KMS-11 (cell line): Measurements from ENCODE around the gene SCAPER.
"Not testable (repeated sequence)": the region's sequence is repeated elsewhere in the genome, so short reads cannot be mapped to it uniquely, and the experiment has no call there.

ENCODE experiments used
- H2AFZ ChIP-seq: fragments of 200-600 bp; sonication (generic); 2 replicates; pipeline ENCODE4 v1.6.1; 2016; ENCODE audit warnings: antibody characterized with exemption, mixed run types, low read depth
- H3K27ac ChIP-seq: fragments of 200-600 bp; sonication (generic); 2 replicates; pipeline ENCODE4 v1.6.1; 2016; ENCODE audit warnings: mild to moderate bottlenecking, mixed run types
- H3K27me3 ChIP-seq: fragments of 200-600 bp; sonication (generic); 2 replicates; pipeline ENCODE4 v1.6.1; 2017; ENCODE audit warnings: mild to moderate bottlenecking, low read depth, mixed run types, moderate library complexity; ENCODE audit not compliant: insufficient read depth
- H3K36me3 ChIP-seq: fragments of 200-600 bp; sonication (generic); 2 replicates; pipeline ENCODE4 v1.6.1; 2017; ENCODE audit warnings: mild to moderate bottlenecking, mixed run types; ENCODE audit not compliant: insufficient read depth
- H3K4me1 ChIP-seq: fragments of 200-600 bp; sonication (generic); 2 replicates; pipeline ENCODE4 v1.6.1; 2016; ENCODE audit warnings: mild to moderate bottlenecking, low read depth, mixed run types; ENCODE audit not compliant: poor library complexity, severe bottlenecking
- H3K4me2 ChIP-seq: fragments of 200-600 bp; sonication (generic); 2 replicates; pipeline ENCODE4 v1.7.0; 2016; ENCODE audit warnings: mild to moderate bottlenecking, mixed run types
- H3K4me3 ChIP-seq: fragments of 200-600 bp; sonication (generic); IDR thresholded peaks from 2 replicates; pipeline ENCODE4 v1.6.1; 2017; ENCODE audit warnings: low read depth, low read length, mixed read lengths; ENCODE audit not compliant: insufficient read depth
- H3K79me2 ChIP-seq: fragments of 200-600 bp; sonication (generic); 2 replicates; pipeline ENCODE4 v1.6.1; 2016; ENCODE audit warnings: low read depth, mixed run types; ENCODE audit not compliant: insufficient read depth
- H3K9ac ChIP-seq: fragments of 200-600 bp; sonication (generic); 2 replicates; pipeline ENCODE4 v1.6.1; 2016; ENCODE audit warnings: mild to moderate bottlenecking, mixed run types
- H4K20me1 ChIP-seq: fragments of 200-600 bp; sonication (generic); 2 replicates; pipeline ENCODE4 v1.6.1; 2016; ENCODE audit warnings: mild to moderate bottlenecking, mixed run types; ENCODE audit not compliant: insufficient read depth
- CTCF ChIP-seq: fragments of 200-600 bp; sonication (generic); conservative IDR thresholded peaks from 2 replicates; pipeline ENCODE4 v1.6.1; 2017; ENCODE audit warnings: low read depth, mild to moderate bottlenecking, antibody characterized with exemption, low read length, moderate library complexity, mixed read lengths

Gene SCAPER

GRCh38 chr15:76320012-76320411 lies 585.1 kb downstream of the SCAPER start:
- Histone ChIP-seq H3K9ac (no peak overlapping the region), H3K27ac (no peak overlapping the region), H3K36me3 (no peaks in the 10 kb centered on the region), H3K27me3 (no peaks in the 10 kb centered on the region), H3K4me3 (no peak overlapping the region), H3K4me1 (peaks cover 3% of the 10 kb centered on the region), H4K20me1 (no peaks in the 10 kb centered on the region), H3K79me2 (no peaks in the 10 kb centered on the region), H2AFZ (no peak overlapping the region), H3K4me2 (no peak overlapping the region)
- no peak for TF ChIP-seq CTCF

- H3K4me2 ChIP-seq: no peak overlapping the region
- H3K4me3 ChIP-seq: no peak overlapping the region
These were observed 591.4 kb downstream of the SCAPER start for GRCh38 chr15:76313731-76314130.

GRCh38 chr15:76313175-76313567 lies 592.0 kb downstream of the SCAPER start:
- H3K27ac ChIP-seq, H3K9ac ChIP-seq, H4K20me1 ChIP-seq, H3K36me3 ChIP-seq, H3K27me3 ChIP-seq, H3K4me2 ChIP-seq, H2AFZ ChIP-seq, H3K4me3 ChIP-seq: not testable (repeated sequence)
- peaks cover 30% of the 10 kb centered on the region for H3K79me2 ChIP-seq
- peaks cover 13% of the 10 kb centered on the region for H3K4me1 ChIP-seq

More at GRCh38 chr15:76313731-76314130, 591.4 kb downstream of the SCAPER start:
- Histone ChIP-seq H3K79me2 (peaks cover 24% of the 10 kb centered on the region), H3K27me3 (no peaks in the 10 kb centered on the region), H4K20me1 (no peaks in the 10 kb centered on the region), H3K36me3 (no peaks in the 10 kb centered on the region), H3K27ac (no peak overlapping the region), H3K4me1 (peaks cover 13% of the 10 kb centered on the region), H3K9ac (no peak overlapping the region), H2AFZ (no peak overlapping the region)
- TF ChIP-seq CTCF: no peak

- no peaks in the 10 kb centered on the region for H3K27me3 ChIP-seq
- peaks cover 13% of the 10 kb centered on the region for H3K4me1 ChIP-seq
- H3K9ac ChIP-seq: no peak overlapping the region
- H4K20me1 ChIP-seq: peaks cover 2% of the 10 kb centered on the region; the same call in 1 of the 2 replicates
- no peak for TF ChIP-seq CTCF
- H3K79me2 ChIP-seq: peaks cover 35% of the 10 kb centered on the region
- no peak overlapping the region for H3K27ac ChIP-seq
- no peak overlapping the region for H3K4me3 ChIP-seq
- no peak overlapping the region for H2AFZ ChIP-seq
- H3K36me3 ChIP-seq: no peaks in the 10 kb centered on the region
- no peak overlapping the region for H3K4me2 ChIP-seq
These were observed 592.5 kb downstream of the SCAPER start for GRCh38 chr15:76312540-76313174.

GRCh38 chr15:76311100-76311953 lies 593.8 kb downstream of the SCAPER start, which contains the start of gene ETFA:
TSS of gene ETFA (minus strand) at chr15:76311469. CDS start at chr15:76311388, 81 bp downstream.
- H3K4me1 ChIP-seq: peaks cover 13% of the 10 kb centered on the region
- H3K36me3 ChIP-seq: no peaks in the 10 kb centered on the region
- H3K27ac ChIP-seq: peak within 1 kb of the TSS; percentile 77
- no peak for TF ChIP-seq CTCF
- peak within 1 kb of the TSS; percentile 97 for H3K9ac ChIP-seq
- no peaks in the 10 kb centered on the region for H3K27me3 ChIP-seq
- peak within 1 kb of the TSS; percentile 96 for H3K4me2 ChIP-seq
- H3K4me3 ChIP-seq: no peak within 1 kb of the TSS
- peak within 1 kb of the TSS; percentile 99 for H2AFZ ChIP-seq
- H4K20me1 ChIP-seq: peaks cover 6% of the 10 kb centered on the region; the same call in 1 of the 2 replicates
- H3K79me2 ChIP-seq: peaks cover 48% of the 10 kb centered on the region
